GM12878 (cell line): ENCODE measurements around the gene KIF5A. TPM values are rescaled to one million over a fixed set of nuclear protein-coding genes. Genes with fewer than 3 reads are reported as not detected.

ENCODE experiments used
- ATAC-seq: fragments of 200-7000 bp; cut with Tn5 transposase; 3 replicates; pipeline ENCODE4 v1.9.1; 2020; ENCODE audit warnings: mild to moderate bottlenecking, moderate library complexity
- BruUV-seq: library from RNA; stranded (reverse); fragments of 400-500 nt; replicated peaks from 2 replicates; lab custom pipeline; 2021; lab: Mats Ljungman, UMichigan
- CTCF ChIA-PET: fragments of 300-600 bp; sonication (Branson Sonifier 250); formaldehyde crosslinking; extraction: SDS; loops from one replicate; lab custom pipeline; 2021; ENCODE audit warnings: inconsistent platforms; lab: Yijun Ruan, JAX
- POLR2A ChIA-PET: fragments of 350-600 bp; formaldehyde crosslinking; extraction: SDS; loops from one replicate; lab custom pipeline; 2021; ENCODE audit warnings: inconsistent platforms; lab: Charles Lee
- RAD21 ChIA-PET: fragments of 300-600 bp; sonication (Branson Sonifier 250); formaldehyde crosslinking; loops from one replicate; lab custom pipeline; 2023; ENCODE audit warnings: antibody characterized with exemption; ENCODE audit not compliant: unreplicated experiment; lab: Charles Lee
- SMC1A ChIA-PET: fragments of 300-600 bp; sonication (Branson Sonifier 250); formaldehyde crosslinking; loops from one replicate; lab custom pipeline; 2023; ENCODE audit not compliant: unreplicated experiment, uncharacterized antibody; lab: Charles Lee
- DNase-seq: peaks from one replicate; pipeline ENCODE4 v3.0.0-alpha.2; 2011; ENCODE audit warnings: low read depth, low spot score
- FAIRE-seq: peaks from 3 replicates; lab custom pipeline; 2011; peaks lifted over from hg19 to GRCh38; lab: Jason Lieb, UNC
- H2AFZ ChIP-seq: 2 replicates; pipeline ENCODE4 v1.6.0; 2011; ENCODE audit warnings: low read depth, low read length, control low read depth; ENCODE audit not compliant: control insufficient read depth
- H3K27ac ChIP-seq: 2 replicates; pipeline ENCODE4 v1.5.1; 2011; ENCODE audit warnings: control low read depth; ENCODE audit not compliant: control insufficient read depth, insufficient read depth
- H3K27me3 ChIP-seq, 2 experiments: replicated peaks in 1 of 2; 2 replicates each; pipeline versions ENCODE4 v1.6.0 to v1.6.1; 2011; ENCODE audit warnings: low read length in 1 of 2; ENCODE audit not compliant: control insufficient read depth in 2 of 2, insufficient read depth in 2 of 2
- H3K36me3 ChIP-seq, 2 experiments: 2 replicates each; pipeline ENCODE4 v1.5.1; 2011; ENCODE audit warnings: low read length in 1 of 2; ENCODE audit not compliant: control insufficient read depth in 2 of 2, insufficient read depth in 2 of 2
- H3K4me1 ChIP-seq: 2 replicates; pipeline ENCODE4 v1.6.1; 2011; ENCODE audit warnings: mild to moderate bottlenecking, low read length, moderate library complexity, mixed read lengths; ENCODE audit not compliant: control insufficient read depth, insufficient read depth
- H3K4me2 ChIP-seq: 2 replicates; pipeline ENCODE4 v1.6.0; 2011; ENCODE audit warnings: control low read depth; ENCODE audit not compliant: control insufficient read depth, insufficient read depth
- H3K4me3 ChIP-seq: fragments of 200-600 bp; sonication (generic); 2 replicates; pipeline ENCODE4 v1.5.1; 2016
- H3K79me2 ChIP-seq: 2 replicates; pipeline ENCODE4 v1.6.0; 2011; ENCODE audit warnings: low read length; ENCODE audit not compliant: control insufficient read depth, insufficient read depth
- H3K9ac ChIP-seq: 2 replicates; pipeline ENCODE4 v1.8.0; 2011; ENCODE audit warnings: low read length, control low read depth, mixed read lengths; ENCODE audit not compliant: control insufficient read depth, insufficient read depth
- H3K9me3 ChIP-seq: replicated peaks from 3 replicates; pipeline ENCODE4 v1.5.1; 2011; ENCODE audit warnings: mild to moderate bottlenecking, low read length; ENCODE audit not compliant: control insufficient read depth, insufficient read depth
- H4K20me1 ChIP-seq: 2 replicates; pipeline ENCODE4 v1.6.0; 2011; ENCODE audit not compliant: control insufficient read depth, insufficient read depth
- BHLHE40 ChIP-seq, 2 experiments: fragments of 450-650 bp in 1 of 2; IDR thresholded peaks; 2 replicates each; pipeline ENCODE4 v1.6.1; 2011 to 2017; ENCODE audit warnings: low read depth in 2 of 2, borderline replicate concordance in 1 of 2, improper control_type of control experiment in 1 of 2, low read length in 1 of 2, mild to moderate bottlenecking in 1 of 2
- BRCA1 ChIP-seq: IDR thresholded peaks from 2 replicates; pipeline ENCODE4 v1.6.1; 2011; ENCODE audit warnings: low read depth, low read length, improper control_type of control experiment
- CBX5 ChIP-seq: sonication (generic); IDR thresholded peaks from 2 replicates; pipeline ENCODE4 v1.6.1; 2016; ENCODE audit warnings: low read depth, moderate library complexity, mild to moderate bottlenecking, inconsistent platforms
- CHD1 ChIP-seq: IDR thresholded peaks from 2 replicates; pipeline ENCODE4 v1.6.1; 2012; ENCODE audit warnings: low read depth, low read length, improper control_type of control experiment
- DPF2 ChIP-seq: fragments of 450-650 bp; IDR thresholded peaks from 2 replicates; pipeline ENCODE4 v1.6.1; 2017; ENCODE audit warnings: mild to moderate bottlenecking
- GATAD2B ChIP-seq: fragments of 450-650 bp; conservative IDR thresholded peaks from 2 replicates; pipeline ENCODE4 v1.6.1; 2017; ENCODE audit warnings: low read depth, mild to moderate bottlenecking, moderate library complexity
- HCFC1 ChIP-seq: fragments of 150-350 bp; IDR thresholded peaks from 2 replicates; pipeline ENCODE4 v1.6.1; 2014; ENCODE audit warnings: low read length
- NFIC ChIP-seq: IDR thresholded peaks from 2 replicates; pipeline ENCODE4 v1.6.1; 2012; ENCODE audit warnings: low read depth, mild to moderate bottlenecking, inconsistent platforms, low read length, moderate library complexity
- RAD51 ChIP-seq: fragments of 450-650 bp; IDR thresholded peaks from 2 replicates; pipeline ENCODE4 v1.6.1; 2016; ENCODE audit warnings: moderate library complexity, mild to moderate bottlenecking, inconsistent platforms
- RFX5 ChIP-seq: IDR thresholded peaks from 2 replicates; pipeline ENCODE4 v1.6.1; 2011; ENCODE audit warnings: low read depth, low read length, improper control_type of control experiment
- SMAD1 ChIP-seq: fragments of 450-650 bp; IDR thresholded peaks from 2 replicates; pipeline ENCODE4 v1.6.1; 2018; ENCODE audit warnings: mild to moderate bottlenecking, low read depth; ENCODE audit not compliant: partially characterized antibody
- SREBF1 ChIP-seq: IDR thresholded peaks from 2 replicates; pipeline ENCODE4 v1.6.1; 2012; ENCODE audit warnings: mild to moderate bottlenecking, low read length
- TAF1 ChIP-seq: IDR thresholded peaks from 2 replicates; pipeline ENCODE4 v1.6.1; 2011; ENCODE audit warnings: mild to moderate bottlenecking, low read depth, low read length, borderline replicate concordance
- ZSCAN29 ChIP-seq: fragments of 450-650 bp; IDR thresholded peaks from 2 replicates; pipeline ENCODE4 v1.6.1; 2017; ENCODE audit warnings: mild to moderate bottlenecking, moderate library complexity
- WGBS: methylation state at CpG from one replicate; pipeline ENCODE4 v1.1.6; 2016; ENCODE audit warnings: low lambda C conversion rate; ENCODE audit not compliant: insufficient replicate concordance, insufficient coverage; ENCODE audit errors: missing lambda C conversion rate; 5-methylcytosine and 5-hydroxymethylcytosine counted together
- in situ Hi-C: fragments of 300-500 bp; cut with MboI; formaldehyde crosslinking; loops from 9 replicates; pipeline ENCODE4 v1.14.3; 2018; ENCODE audit warnings: mixed read lengths
- intact Hi-C: fragments of 100-400 bp; cut with micrococcal nuclease; formaldehyde crosslinking; loops from one replicate; pipeline ENCODE4 v1.14.2; 2022; ENCODE audit not compliant: unreplicated experiment
- polyA plus RNA-seq, 11 experiments: library from polyadenylated mRNA; depleted of rRNA in 4 of 11; unstranded in 6 of 11; stranded (reverse) in 5 of 11; fragments of >200 nt; fragmentation: Nextera tagmentation in 4 of 11; fragmentation: Illumina TruSeq in 1 of 11; extraction: Ambion mirVana in 4 of 11; extraction: Trizol in 1 of 11; gene quantifications; 1 replicate in 1 of 11; 2 replicates in 10 of 11; pipeline versions ENCODE4 v1.2.1 to v1.2.3, GENCODE V29; 2011 to 2016; ENCODE audit warnings: inconsistent platforms in 2 of 11, missing spikeins in 2 of 11, low read depth in 1 of 11
- total RNA-seq, 4 experiments: library from RNA; depleted of rRNA in 3 of 4; stranded (reverse); fragments of >200 nt in 3 of 4; fragmentation: Illumina TruSeq in 1 of 4; extraction: Trizol in 1 of 4; gene quantifications; 2 replicates each; pipeline versions ENCODE4 v1.2.1 to v1.2.3, GENCODE V29; 2013 to 2021
- TF ChIP-seq, protein P1 (sequence below): fragments of 450-650 bp; formaldehyde crosslinking; IDR thresholded peaks from 2 replicates; pipeline ENCODE4 v1.5.0; 2022; ENCODE audit warnings: mild to moderate bottlenecking, missing genetic modification characterization

Gene KIF5A
- total and polyA plus RNA-seq, 10 of the 15 experiments (the other 5 are each of a cell fraction or from before 2014, with no cell fraction given): 0.35 to 2.9 (median 0.97) TPM

DNA sequence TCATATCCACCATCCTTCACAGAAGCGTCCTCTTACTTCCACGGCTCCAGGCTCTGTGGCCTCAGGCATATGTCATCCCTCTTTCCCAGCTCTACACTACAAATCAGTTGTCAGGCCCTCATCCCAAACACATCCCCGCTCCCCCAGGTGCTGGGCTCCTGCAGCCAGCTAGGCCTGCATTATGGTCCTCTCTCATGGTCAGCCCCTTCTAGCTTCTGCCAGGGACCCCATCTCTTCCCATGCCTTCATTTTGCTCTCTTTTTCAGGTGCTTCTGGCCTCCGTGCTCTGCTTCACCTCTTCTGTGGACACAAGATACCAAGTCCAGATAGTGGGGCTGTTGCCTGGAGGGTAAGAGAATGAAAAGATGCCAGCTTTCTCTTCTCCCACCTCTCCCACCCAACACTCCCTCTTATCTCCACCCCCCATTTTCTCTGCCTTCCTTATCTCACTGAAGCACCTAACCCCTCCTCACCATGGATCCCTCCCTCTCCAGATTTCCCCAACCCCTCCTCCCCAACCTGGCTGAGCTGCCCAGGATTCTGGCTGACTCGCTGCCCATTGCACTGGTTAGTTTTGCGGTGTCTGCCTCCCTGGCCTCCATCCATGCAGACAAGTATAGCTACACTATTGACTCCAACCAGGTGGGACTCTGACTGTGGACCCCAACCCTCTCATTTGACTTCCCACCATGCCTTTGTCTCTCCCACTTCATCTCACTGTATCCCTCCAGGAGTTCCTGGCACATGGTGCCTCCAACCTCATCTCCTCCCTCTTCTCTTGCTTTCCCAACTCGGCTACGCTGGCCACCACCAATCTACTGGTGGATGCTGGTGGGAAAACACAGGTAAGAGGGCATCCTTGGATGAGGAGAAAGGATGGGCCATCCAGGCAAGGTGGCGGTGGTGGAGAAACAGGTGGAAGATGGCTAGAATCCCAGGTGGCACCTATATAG, 72.7 kb downstream of the KIF5A start:
- BruUV-seq: no TSS peak
- Histone ChIP-seq H4K20me1 (no peaks in the 10 kb centered on the region), H3K79me2 (no peaks in the 10 kb centered on the region), H3K27ac (no peak overlapping the region), H2AFZ (no peak overlapping the region), H3K27me3 (peaks cover 30 to 31% of the 10 kb centered on the region in 2 experiments; a peak in 3 of 4 replicates), H3K4me3 (no peak overlapping the region), H3K4me1 (peaks cover 6% of the 10 kb centered on the region), H3K9me3 (no peaks in the 10 kb centered on the region), H3K36me3 (no peaks in the 10 kb centered on the region), H3K4me2 (no peak overlapping the region), H3K9ac (no peak overlapping the region)
- ATAC-seq: no peak
- in situ Hi-C loops: no loop called here
- no peak for FAIRE-seq
- CTCF ChIA-PET: interaction anchor here (0.8 to 7.8 kb wide), 4 partner anchors 8 to 164 kb away, joined by 3 to 119 read pairs (median 10); no protein-coding TSS in a partner anchor
- WGBS: 51% methylated on average over 9 of the region's 9 CpGs
- DNase-seq: no peak
- RAD21 ChIA-PET: interaction anchor here (1.1 to 2.0 kb wide), 3 partner anchors 37 to 164 kb away, joined by 3 to 12 read pairs (median 3); no protein-coding TSS in a partner anchor
- intact Hi-C loops: loop anchor here (5.0 kb wide), 1 partner anchor 165 kb away; the partner anchor contains the start of genes GLI1 and INHBE
- TF ChIP-seq CBX5 (no peak), SMAD1 (no peak), DPF2 (no peak), ZSCAN29 (no peak), NFIC (no peak), SREBF1 (no peak), BRCA1 (no peak), GATAD2B (no peak), CHD1 (no peak), RFX5 (no peak), BHLHE40 (IDR thresholded peaks at IDR 0.05; ENCODE audit: borderline replicate concordance in 1 of 2, low read depth in 2 of 2, low read length in 1 of 2) (no peak), HCFC1 (no peak), TAF1 (no peak), RAD51 (no peak)
- TF ChIP-seq, protein P1, sequence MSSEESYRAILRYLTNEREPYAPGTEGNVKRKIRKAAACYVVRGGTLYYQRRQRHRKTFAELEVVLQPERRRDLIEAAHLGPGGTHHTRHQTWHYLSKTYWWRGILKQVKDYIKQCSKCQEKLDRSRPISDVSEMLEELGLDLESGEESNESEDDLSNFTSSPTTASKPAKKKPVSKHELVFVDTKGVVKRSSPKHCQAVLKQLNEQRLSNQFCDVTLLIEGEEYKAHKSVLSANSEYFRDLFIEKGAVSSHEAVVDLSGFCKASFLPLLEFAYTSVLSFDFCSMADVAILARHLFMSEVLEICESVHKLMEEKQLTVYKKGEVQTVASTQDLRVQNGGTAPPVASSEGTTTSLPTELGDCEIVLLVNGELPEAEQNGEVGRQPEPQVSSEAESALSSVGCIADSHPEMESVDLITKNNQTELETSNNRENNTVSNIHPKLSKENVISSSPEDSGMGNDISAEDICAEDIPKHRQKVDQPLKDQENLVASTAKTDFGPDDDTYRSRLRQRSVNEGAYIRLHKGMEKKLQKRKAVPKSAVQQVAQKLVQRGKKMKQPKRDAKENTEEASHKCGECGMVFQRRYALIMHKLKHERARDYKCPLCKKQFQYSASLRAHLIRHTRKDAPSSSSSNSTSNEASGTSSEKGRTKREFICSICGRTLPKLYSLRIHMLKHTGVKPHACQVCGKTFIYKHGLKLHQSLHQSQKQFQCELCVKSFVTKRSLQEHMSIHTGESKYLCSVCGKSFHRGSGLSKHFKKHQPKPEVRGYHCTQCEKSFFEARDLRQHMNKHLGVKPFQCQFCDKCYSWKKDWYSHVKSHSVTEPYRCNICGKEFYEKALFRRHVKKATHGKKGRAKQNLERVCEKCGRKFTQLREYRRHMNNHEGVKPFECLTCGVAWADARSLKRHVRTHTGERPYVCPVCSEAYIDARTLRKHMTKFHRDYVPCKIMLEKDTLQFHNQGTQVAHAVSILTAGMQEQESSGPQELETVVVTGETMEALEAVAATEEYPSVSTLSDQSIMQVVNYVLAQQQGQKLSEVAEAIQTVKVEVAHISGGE: no peak
- POLR2A ChIA-PET: no interaction called here
- SMC1A ChIA-PET: interaction anchor here (0.9 to 1.5 kb wide), 6 partner anchors 8 to 164 kb away, joined by 3 to 16 read pairs (median 4); no protein-coding TSS in a partner anchor
